Thoracic aorta (tissue), 2 donors: ENCODE results near the gene CHST11. TPM values are rescaled to one million over a fixed set of nuclear protein-coding genes. Genes with fewer than 3 reads are reported as not detected.

Source experiments
- ATAC-seq: fragments of 150-250 bp; one replicate; pipeline ENCODE4 v1.8.0; 2017; ENCODE audit warnings: low read depth; ENCODE audit not compliant: insufficient number of reproducible peaks, low FRiP score
- DNase-seq: peaks from one replicate; pipeline ENCODE4 v3.0.0-alpha.2; 2020; ENCODE audit warnings: low spot score
- H3K27ac ChIP-seq, 2 donors: fragments of 200-600 bp; sonication (generic); 1 replicate in 1 of 2; 2 replicates in 1 of 2; pipeline ENCODE4 v1.5.1; 2016; ENCODE audit warnings: mild to moderate bottlenecking in 2 of 2, moderate library complexity in 2 of 2
- H3K27me3 ChIP-seq: fragments of 200-600 bp; sonication (generic); replicated peaks from 2 replicates; pipeline ENCODE4 v1.6.0; 2016; ENCODE audit warnings: mild to moderate bottlenecking; ENCODE audit not compliant: insufficient read depth
- H3K36me3 ChIP-seq: fragments of 200-600 bp; sonication (generic); one replicate; pipeline ENCODE4 v1.5.1; 2016
- H3K4me1 ChIP-seq, 2 donors: fragments of 200-600 bp; sonication (generic); 1 replicate in 1 of 2; 2 replicates in 1 of 2; pipeline versions ENCODE4 v1.5.1 to v1.6.0; 2016; ENCODE audit warnings: low read depth in 2 of 2, mild to moderate bottlenecking in 1 of 2; ENCODE audit not compliant: control insufficient read depth in 1 of 2
- H3K4me3 ChIP-seq: fragments of 200-600 bp; sonication (generic); 2 replicates; pipeline ENCODE4 v1.5.1; 2016; ENCODE audit warnings: mild to moderate bottlenecking
- H3K9me3 ChIP-seq: fragments of 200-600 bp; sonication (generic); 2 replicates; pipeline ENCODE4 v1.5.1; 2016
- CTCF ChIP-seq: fragments of 200-600 bp; sonication (generic); IDR thresholded peaks from one replicate; pipeline ENCODE4 v1.5.1; 2019; ENCODE audit warnings: antibody characterized with exemption
- total RNA-seq, 2 donors: library from RNA; depleted of rRNA; stranded (reverse); fragments of >200 nt; gene quantifications; one replicate each; pipeline versions ENCODE4 v1.1.0 to v1.2.3, GENCODE V29; 2016

The CHST11 gene
- total RNA-seq, 2 donors from 2014 or later: 41.9 to 79.3 TPM

- TF ChIP-seq CTCF: no peak
- no peaks in the 10 kb centered on the region for H3K27me3 ChIP-seq
- DNase-seq: no peak
- H3K4me3 ChIP-seq: no peak overlapping the region
- H3K36me3 ChIP-seq: no peaks in the 10 kb centered on the region
- peaks cover 0 to 20% of the 10 kb centered on the region in 2 donors for H3K4me1 ChIP-seq
- no peaks in the 10 kb centered on the region for H3K9me3 ChIP-seq
- no peak overlapping the region for H3K27ac ChIP-seq
- ATAC-seq: no peak
Measured at GRCh38 chr12:104575442-104576186, 118.9 kb downstream of the CHST11 start.

- no peaks in the 10 kb centered on the region for H3K27me3 ChIP-seq
- H3K4me3 ChIP-seq: no peak overlapping the region
- no peak for TF ChIP-seq CTCF
- H3K36me3 ChIP-seq: no peaks in the 10 kb centered on the region
- H3K9me3 ChIP-seq: no peaks in the 10 kb centered on the region
- H3K27ac ChIP-seq: no peak overlapping the region
- ATAC-seq (no peak), DNase-seq (no peak)
- peaks cover 0 to 20% of the 10 kb centered on the region in 2 donors for H3K4me1 ChIP-seq
Measured at GRCh38 chr12:104576187-104576778, 119.5 kb downstream of the CHST11 start.

- no peaks in the 10 kb centered on the region for H3K27me3 ChIP-seq
- no peak for TF ChIP-seq CTCF
Measured at GRCh38 chr12:104576980-104577580, 120.3 kb downstream of the CHST11 start.

GRCh38 chr12:104577581-104577981, 120.8 kb downstream of the CHST11 start:
- TF ChIP-seq CTCF: no peak
- ATAC-seq: no peak
- no peak overlapping the region for H3K27ac ChIP-seq
- H3K4me1 ChIP-seq: peaks cover 0 to 20% of the 10 kb centered on the region in 2 donors
- no peak overlapping the region for H3K4me3 ChIP-seq
- no peaks in the 10 kb centered on the region for H3K36me3 ChIP-seq
- H3K9me3 ChIP-seq: no peaks in the 10 kb centered on the region
- DNase-seq: no peak
- no peaks in the 10 kb centered on the region for H3K27me3 ChIP-seq

More at GRCh38 chr12:104576980-104577580, 120.3 kb downstream of the CHST11 start:
- DNase-seq (no peak), ATAC-seq (no peak)
- H3K4me3 ChIP-seq: no peak overlapping the region
- no peaks in the 10 kb centered on the region for H3K9me3 ChIP-seq
- H3K27ac ChIP-seq: no peak overlapping the region
- no peaks in the 10 kb centered on the region for H3K36me3 ChIP-seq
- H3K4me1 ChIP-seq: peaks cover 0 to 20% of the 10 kb centered on the region in 2 donors

GRCh38 chr12:104578453-104578852, 121.7 kb downstream of the CHST11 start:
- no peak overlapping the region for H3K4me3 ChIP-seq
- no peaks in the 10 kb centered on the region for H3K9me3 ChIP-seq
- DNase-seq (no peak), ATAC-seq (no peak)
- no peak for TF ChIP-seq CTCF
- no peaks in the 10 kb centered on the region for H3K27me3 ChIP-seq
- no peaks in the 10 kb centered on the region for H3K36me3 ChIP-seq
- H3K4me1 ChIP-seq: peaks cover 0 to 20% of the 10 kb centered on the region in 2 donors
- no peak overlapping the region for H3K27ac ChIP-seq
